HG03039 (cell line): ENCODE data around the gene TMC1.
"Not testable (repeated sequence)": the region's sequence is repeated elsewhere in the genome, so short reads cannot be mapped to it uniquely, and the experiment has no call there.

Source experiments
- ATAC-seq: cut with Tn5 transposase; IDR thresholded peaks from one replicate; pipeline ENCODE4 v1.9.1; 2021; ENCODE audit warnings: mild to moderate bottlenecking, moderate library complexity; ENCODE audit not compliant: unreplicated experiment

TMC1 gene

DNA sequence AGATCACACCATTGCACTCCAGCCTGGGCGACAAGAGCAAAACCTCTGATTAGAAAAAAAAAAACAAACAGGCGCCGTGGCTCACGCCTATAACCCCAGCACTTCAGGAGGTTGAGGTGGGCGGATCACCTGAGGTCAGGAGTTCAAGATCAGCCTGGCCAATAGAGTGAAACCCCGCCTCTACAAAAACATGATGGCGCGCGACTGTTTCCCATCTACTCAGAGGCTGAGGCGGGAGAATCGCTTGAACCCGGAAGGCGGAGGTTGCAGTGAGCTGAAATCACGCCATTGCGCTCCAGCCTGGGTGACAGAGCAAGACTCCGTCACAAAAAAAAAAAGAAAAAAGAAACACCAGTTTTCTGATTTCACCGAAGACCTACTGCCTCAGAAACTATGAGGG lies at the start of gene TMC1:
Gene TMC1, plus strand, starts transcription at position 193 of the 400 bp plus-strand sequence. CDS start 127,041 bp downstream, outside the sequence.
- not testable (repeated sequence) for ATAC-seq

DNA sequence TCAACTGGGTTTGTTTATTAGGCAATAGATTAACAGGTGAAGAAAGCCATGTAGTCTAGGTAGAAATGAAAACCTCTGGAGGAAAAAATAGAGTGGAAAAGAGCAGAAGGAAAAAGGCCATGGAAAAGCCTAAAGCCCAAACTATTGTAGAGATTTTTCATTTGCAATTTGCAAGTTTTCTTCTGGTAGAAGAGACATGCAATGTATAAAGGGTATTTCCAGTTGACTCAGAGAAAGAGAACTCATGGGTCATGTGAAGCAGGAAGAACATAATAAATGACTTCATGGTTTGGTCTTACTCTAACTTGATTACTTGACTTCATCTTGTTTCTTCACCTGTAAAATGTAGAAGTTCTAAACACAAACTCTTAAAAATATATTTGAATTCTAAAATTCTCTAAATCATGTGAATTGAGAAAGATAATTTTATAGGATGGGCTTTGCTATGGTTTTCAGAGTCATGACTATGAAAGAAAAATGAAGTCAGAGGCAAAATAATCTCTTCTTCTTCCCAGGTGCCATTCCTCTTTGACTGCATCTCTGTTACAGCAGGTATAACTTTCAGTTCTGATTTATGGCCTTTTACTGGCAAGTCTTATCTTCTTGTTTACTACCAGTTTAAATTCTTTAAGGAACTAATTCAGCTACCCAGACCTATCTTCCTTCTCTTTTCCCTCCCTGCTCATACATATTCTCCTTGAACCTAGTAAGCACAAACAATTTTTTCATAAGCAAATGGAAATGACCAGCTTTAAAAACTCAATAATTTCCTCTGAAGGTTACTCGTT lies 47.7 kb upstream of the TMC1 start:
- peak; percentile 78 for ATAC-seq

DNA sequence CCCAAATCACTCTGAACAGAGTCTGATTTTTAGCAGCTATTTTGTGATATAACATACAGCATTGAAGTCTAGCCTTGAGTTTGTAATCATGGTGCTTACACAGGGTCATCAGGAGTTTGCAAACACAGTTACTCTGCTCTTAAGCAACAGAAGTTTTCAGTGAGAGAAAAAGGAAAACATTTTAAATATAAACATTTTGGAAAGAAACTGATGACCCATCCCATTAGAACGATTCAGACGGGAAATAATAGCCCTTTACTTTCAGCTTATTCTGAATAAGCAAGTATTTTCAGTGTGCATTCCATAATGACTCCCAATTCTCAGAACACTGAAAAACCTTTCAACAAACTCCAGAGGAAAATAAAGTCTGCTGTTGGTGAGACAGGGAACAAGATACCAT lies 46.7 kb upstream of the TMC1 start:
- no peak for ATAC-seq

GRCh38 chr9:72476100-72476499 lies 45.3 kb upstream of the TMC1 start:
- ATAC-seq: no peak

GRCh38 chr9:72476617-72477437 lies 44.6 kb upstream of the TMC1 start:
- no peak for ATAC-seq

DNA sequence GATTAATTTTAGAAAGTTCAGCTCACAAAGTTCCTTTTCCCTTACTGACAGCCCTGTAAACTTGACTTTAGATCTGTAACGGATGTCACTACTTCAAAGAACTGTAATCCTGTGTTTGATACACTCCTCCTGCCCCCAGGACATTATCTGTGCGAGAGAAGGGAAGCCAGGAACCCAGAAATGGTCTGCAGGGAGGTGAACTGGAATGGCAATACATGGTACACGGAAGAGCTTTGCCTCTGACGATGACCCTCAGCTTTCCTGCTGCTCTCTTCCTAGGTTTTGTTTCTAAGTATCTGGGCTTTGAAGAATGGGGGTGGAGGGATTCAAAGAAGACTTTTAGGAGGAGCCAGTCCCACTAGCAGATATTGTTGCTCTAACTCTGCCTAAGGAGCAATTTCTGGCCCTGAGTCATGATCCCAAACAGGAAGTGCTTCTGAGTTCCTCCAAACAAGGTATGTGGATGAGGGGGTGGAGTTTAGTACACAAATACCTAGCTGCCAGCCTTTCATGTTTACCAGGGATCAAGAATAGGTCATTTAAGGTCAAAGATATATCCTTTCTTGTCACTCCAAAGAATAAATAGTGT lies 43.4 kb upstream of the TMC1 start:
- no peak for ATAC-seq

GRCh38 chr9:72478966-72479365 lies 42.4 kb upstream of the TMC1 start:
- ATAC-seq: no peak

DNA sequence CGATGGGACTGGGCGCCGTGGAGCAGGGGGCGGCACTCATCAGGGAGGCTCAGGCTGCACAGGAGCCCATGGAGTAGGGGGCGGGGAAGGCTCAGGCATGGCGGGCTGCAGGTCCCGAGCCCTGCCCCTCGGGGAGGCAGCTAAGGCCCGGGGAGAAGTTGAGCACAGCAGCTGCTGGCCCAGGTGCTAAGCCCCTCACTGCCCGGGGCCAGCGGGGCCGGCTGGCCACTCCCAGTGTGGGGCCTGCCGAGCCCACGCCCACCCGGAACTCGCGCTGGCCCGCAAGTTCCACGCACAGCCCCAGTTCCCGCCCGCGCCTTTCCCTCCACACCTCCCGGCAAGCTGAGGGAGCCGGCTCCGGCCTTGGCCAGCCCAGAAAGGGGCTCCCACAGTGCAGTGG lies 41.1 kb upstream of the TMC1 start:
- ATAC-seq: not testable (repeated sequence)

DNA sequence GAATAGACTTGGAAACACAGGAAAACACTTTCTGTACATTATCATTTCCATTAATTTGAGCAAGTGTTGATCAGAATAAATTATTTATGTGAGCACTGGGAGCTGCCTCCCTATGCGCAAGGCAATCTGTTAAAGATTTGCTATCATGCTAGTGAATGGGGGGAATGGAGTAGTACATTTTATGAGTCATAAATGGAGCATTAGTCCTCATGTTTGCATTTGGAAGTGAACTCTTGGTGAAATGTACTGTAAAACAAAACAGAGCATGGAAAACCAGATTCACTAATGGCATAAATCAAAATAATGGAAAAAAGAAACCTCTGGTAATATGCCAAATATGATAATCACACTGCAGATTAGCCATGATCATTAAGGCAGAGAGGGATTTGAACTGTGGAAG lies 40.5 kb upstream of the TMC1 start:
- ATAC-seq: no peak

DNA sequence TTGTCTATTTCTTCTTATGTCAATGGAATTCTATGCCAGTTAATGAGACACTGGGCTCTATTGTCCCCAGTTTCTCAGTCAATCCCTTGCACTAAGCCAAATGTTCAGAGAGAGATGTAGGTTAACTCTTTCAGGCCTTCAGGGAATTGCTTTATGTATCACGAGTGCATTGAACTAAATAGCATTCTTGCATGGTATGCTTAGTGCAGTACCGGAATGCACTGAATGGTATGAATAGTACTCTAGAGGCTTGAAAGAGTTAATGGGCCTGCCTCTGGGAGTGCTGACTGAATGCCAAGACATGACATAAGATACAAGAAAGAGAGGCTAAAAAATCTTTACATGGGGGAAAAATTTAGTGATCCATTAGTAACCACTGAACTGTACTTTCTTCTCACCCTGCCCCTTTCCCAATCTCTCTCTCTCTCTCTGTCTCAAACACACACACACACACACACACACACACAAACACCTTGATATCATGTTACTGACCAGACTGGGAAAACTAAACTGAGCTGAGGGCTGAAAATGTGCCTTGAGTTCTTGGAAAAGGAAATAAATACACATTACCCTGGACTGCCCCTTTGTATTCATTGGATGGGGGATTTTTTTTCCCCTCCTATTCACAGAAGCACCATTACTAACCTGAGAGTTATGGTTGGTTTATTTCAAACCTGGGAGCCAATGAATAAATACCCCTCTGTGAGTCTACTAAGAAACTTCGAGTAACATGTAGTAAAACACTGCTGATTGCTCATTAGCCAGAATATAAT lies 35.4 kb upstream of the TMC1 start:
- no peak for ATAC-seq

- ATAC-seq: no peak
These were observed 34.8 kb upstream of the TMC1 start for GRCh38 chr9:72486594-72486955.

GRCh38 chr9:72487665-72488064 lies 33.7 kb upstream of the TMC1 start:
- not testable (repeated sequence) for ATAC-seq

GRCh38 chr9:72489986-72490385 lies 31.4 kb upstream of the TMC1 start:
- ATAC-seq: no peak

GRCh38 chr9:72491242-72491641 lies 30.2 kb upstream of the TMC1 start:
- ATAC-seq: no peak

DNA sequence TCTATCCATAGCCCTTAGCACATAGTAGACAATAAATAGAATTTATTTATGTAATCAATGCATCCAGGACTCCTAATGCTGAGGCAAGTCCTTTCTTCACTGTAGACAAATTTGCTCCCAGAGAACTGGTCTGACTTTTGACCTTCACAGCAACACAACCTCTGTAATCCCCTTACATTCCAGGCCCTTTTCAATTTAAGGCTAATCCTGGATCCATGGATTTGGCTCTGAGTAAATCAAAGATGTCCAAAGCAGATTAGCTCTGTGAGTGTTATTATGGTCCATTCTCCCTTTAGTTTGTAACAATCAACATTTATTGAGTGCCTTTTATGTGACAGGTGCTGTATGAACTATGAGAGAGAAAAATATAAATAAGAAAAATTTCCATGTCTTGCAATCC lies 27.4 kb upstream of the TMC1 start:
- ATAC-seq: no peak

DNA sequence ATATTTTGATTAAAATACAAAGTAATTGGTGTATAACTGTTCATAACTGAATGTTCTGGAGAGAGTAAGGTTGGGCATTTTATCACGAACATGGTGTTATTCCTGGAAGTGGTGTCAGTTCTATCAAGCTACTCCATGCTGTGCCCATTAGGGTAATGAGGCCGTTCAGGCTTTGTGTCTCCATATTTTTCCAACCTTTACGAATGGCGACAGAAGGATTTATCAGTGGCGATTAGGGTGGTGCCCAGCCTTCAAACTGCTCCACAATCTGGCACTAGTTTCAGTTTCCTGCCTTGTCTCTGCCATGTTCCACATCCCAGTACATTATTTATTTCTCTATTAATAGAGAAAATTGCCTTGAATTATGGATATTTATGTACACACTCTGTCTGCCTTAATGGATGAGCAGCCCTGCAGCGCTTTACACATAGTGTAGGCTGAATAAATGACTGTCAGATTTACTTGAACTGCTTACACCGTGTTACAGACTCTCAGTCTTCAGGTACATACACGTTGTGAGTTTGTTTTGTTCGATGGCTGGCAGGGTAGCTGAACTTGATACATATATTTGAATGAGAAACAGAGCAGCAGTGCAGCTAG lies 23.9 kb upstream of the TMC1 start:
- no peak for ATAC-seq

GRCh38 chr9:72506615-72507014 lies 14.8 kb upstream of the TMC1 start:
- no peak for ATAC-seq

GRCh38 chr9:72509053-72509452 lies 12.4 kb upstream of the TMC1 start:
- no peak for ATAC-seq

DNA sequence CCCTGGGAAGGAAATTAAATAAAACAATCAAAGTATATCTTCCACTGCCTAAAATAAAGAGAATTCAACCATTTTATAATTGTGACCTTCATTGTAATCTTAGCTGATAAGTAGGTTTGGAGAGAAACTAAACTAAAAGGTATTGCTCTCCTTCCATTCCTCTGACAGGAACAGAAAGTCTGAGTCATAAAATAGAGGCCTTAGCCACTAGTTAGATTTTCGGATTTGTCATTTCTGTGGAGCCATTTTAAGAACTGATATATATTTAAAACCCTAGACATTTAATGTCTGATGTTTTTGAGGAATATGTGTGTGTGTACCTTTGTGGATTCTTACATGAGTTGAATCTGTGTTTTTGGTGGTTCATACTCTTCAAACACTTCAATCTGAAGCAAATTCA lies 11.8 kb upstream of the TMC1 start:
- peak; percentile 86 for ATAC-seq

GRCh38 chr9:72521011-72521410 lies 397 bp upstream of the TMC1 start:
- not testable (repeated sequence) for ATAC-seq
